DOHH2 (cell line): ENCODE measurements around the gene FNDC10.

Source experiments
- CTCF ChIP-seq: fragments of 200-600 bp; sonication (generic); IDR thresholded peaks from one replicate; pipeline ENCODE4 v1.5.1; 2014; ENCODE audit warnings: antibody characterized with exemption, mild to moderate bottlenecking, low read depth, low read length; ENCODE audit not compliant: poor library complexity, severe bottlenecking
- EZH2phosphoT487 ChIP-seq: fragments of 200-600 bp; sonication (generic); IDR thresholded peaks from 2 replicates; pipeline ENCODE4 v1.6.1; 2017; ENCODE audit warnings: borderline replicate concordance, mild to moderate bottlenecking, antibody characterized with exemption, low read length, moderate library complexity, mixed read lengths

GRCh38 chr1:1564268-1564667 is 35.7 kb downstream of the FNDC10 start:
- TF ChIP-seq CTCF (no peak), EZH2phosphoT487 (no peak)
